T follicular helper cell (primary cell): ENCODE results near the gene FHAD1.
"Not testable (repeated sequence)": the region's sequence is repeated elsewhere in the genome, so short reads cannot be mapped to it uniquely, and the experiment has no call there.

ENCODE experiments used
- DNase-seq: peaks from one replicate; pipeline ENCODE4 v3.0.0-alpha.2; 2020; ENCODE audit warnings: low read depth

FHAD1 gene

DNA sequence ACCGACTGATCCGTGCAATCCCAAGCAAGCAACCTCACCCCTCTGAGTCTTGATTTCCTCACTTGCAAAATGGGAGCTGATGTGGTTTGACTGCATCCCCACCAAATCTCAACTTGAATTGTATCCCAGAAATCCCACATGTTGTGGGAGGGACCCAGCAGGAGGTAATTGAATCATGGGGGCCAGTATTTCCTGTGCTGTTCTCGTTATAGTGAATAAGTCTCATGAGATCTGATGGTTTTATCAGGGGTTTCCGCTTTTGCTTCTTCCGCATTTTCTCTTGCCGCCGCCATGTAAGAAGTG lies 58.4 kb downstream of the FHAD1 start:
- DNase-seq, result no peak

DNA sequence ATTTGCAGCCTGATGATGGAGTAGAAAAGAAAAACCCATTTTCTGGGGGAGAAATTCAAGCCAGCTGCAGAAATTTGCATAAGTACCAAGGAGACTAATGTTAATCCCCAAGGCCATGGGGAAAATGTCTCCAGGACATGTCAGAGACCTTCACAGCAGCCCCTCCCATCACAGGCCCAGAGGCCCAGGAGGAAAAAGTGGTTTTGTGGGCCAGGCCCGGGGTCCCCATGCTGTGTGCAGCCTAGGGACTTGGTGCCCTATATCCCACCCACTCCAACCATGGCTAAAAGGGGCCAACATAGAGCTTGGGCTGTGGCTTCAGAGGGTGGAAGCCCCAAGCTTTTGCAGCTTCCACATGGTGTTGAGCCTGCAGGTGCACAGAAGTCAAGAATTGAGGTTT lies 59.3 kb downstream of the FHAD1 start:
- not testable (repeated sequence) for DNase-seq

DNA sequence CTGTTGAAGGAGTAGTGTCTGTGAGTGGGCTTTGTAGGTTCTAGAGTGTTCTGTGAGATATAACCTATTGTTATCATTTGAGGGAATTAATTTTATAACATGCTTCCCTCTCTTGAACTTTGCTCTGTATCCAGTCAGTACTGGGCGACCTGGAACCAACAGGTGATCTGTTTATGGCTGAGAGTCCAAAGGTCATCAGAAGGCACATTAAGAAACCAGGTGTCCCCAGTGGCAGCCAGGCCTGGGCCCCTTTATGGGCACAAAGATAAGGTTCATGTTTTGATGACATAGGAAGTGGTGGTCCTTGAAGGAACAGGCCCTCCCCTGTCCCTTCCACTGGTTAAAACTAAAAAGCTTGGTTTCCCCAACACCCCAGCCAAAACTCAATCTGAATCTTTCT lies 61.1 kb downstream of the FHAD1 start:
- DNase-seq, result no peak

DNA sequence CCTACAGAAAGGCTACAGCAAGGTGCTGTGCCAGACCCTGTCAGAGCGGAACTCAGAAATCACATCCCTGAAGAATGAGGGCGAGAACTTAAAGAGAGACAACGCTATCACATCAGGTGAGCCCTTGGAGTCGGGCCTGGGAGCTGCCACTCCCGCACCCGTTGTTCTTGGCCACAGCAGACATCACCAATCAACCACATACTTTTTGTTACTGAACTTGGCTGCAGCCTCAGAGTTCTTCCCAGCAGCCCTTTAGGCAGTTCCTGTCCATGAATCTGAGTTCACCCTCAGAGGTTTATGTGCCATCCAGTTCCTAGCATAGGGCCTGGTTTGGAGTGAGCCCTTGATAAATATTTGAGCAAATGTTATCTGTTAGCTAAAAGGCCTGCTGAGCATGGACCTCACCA lies 61.6 kb downstream of the FHAD1 start:
- DNase-seq, result no peak

DNA sequence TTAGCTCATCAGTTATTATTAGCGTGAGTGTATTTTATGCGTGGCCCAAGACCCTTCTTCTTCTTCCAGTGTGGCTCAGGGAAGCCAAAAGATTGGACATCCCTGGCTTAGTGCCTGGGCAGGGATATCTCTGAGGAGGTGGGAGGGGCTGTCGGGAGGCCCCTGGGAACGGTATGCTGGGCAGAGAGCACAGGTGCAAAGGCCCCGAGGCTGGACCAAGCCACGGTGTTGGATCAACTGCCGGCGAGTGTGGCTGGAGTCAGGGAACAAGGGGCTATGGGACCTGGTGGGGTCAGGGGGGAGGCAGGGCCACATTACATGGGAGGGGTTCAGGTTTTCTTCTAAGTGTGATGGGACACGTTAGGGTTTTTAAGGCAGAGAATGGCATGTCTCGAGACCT lies 62.7 kb downstream of the FHAD1 start:
- DNase-seq, result no peak

DNA sequence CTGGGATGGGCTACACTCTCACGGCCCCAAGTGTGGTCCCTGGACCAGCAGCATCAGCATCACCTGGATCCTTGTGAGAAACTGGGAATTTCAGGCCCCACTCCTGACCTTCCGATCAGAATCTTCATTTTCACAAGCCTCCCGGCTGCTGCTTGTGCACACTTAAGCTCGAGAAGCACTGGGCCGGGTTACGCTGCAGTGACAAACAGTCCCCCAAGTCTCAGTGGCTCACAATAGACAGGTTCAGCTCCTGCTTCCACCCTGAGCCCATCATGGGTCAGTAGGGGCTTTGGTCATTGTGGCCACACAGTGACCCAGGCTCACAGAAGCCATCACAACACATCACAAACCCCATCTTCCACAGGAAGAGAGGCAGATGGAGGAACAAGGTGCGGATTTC lies 63.5 kb downstream of the FHAD1 start:
- DNase-seq, result no peak

DNA sequence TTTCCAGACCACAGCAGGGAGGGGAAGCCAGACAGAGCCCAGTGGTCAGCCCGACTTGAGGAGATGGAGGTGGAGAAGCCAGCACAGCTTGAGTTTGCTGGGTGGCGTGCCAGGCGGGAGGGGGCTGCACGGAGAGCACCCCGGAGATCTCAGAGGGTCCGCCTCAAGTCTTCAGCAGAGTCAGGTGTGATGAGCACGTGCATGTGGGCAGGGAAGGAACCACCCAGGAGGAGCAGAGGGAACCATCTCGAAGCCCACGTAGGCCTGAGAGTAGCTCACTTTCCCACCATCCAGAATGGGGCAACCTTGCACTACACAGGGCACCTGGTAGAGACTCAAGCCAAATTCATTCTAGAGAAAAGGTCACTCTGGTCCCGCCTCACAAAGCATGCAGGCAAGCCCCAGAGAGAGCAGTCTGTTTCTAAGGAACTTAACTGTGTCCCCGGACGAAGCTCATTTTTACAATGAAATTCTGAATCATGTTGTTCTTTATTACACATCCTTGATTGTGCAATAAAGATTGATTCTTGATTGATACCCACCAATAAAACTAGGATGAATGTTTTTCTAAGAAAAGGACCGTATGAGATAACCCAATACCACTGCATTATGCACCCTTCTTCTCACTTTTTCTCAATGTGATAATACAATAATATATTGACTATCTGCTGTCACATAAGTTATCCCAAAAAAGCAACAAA lies 64.2 kb downstream of the FHAD1 start:
- no peak for DNase-seq

DNA sequence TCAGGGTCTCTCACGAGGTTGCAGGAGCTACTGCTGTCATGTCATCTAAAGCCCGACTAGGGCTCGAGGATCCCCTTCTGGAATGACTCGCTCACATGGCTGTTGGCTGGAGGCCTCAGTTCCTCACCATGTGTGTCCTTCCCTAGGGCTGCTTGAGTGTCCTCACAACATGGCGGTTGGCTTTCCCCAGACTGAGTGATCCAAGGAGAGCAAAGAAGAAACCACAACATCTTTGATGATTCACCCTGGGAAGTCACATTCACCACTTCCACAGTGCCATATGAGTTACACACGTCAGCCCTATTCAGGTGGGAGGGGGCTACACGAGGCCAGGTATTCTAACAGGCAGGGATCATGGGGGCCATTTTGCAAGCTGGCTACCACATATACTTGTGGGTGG lies 64.9 kb downstream of the FHAD1 start:
- DNase-seq, result no peak

DNA sequence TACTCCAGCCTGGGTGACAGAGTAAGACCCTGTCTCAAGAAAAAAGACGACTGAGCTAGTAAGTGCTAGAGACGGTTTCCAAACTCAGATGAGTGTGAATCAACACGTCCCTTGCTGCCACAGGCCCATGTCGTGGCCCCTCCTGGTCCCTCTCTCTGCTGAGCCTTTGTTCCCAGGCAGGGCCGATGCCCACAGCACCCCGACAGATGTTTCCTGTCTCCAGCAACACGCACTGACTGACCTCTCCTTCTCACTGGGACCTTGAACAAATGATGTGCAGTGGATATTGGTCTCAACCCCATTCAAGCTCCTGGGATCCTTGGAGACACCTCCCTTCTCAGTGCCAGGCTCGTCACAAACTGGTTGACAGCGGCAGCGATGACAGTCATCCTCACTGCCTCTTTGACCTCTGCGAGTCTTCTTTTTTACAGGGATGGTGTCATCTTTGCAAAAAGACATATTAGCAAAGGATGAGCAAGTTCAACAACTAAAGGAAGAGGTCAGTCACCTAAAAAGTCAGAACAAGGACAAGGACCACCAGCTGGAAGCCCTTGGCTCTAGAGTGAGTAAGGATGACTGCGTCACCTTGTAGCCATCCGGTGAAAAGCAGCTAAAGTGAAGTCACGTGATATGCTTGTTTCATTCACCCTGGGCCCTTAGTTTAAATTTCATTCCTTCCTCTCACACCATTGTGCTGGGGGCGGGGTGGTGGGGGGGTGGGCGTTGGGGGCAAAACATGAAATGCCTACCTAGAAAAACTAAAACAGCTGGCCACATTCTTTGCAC lies 65.8 kb downstream of the FHAD1 start:
- no peak for DNase-seq

DNA sequence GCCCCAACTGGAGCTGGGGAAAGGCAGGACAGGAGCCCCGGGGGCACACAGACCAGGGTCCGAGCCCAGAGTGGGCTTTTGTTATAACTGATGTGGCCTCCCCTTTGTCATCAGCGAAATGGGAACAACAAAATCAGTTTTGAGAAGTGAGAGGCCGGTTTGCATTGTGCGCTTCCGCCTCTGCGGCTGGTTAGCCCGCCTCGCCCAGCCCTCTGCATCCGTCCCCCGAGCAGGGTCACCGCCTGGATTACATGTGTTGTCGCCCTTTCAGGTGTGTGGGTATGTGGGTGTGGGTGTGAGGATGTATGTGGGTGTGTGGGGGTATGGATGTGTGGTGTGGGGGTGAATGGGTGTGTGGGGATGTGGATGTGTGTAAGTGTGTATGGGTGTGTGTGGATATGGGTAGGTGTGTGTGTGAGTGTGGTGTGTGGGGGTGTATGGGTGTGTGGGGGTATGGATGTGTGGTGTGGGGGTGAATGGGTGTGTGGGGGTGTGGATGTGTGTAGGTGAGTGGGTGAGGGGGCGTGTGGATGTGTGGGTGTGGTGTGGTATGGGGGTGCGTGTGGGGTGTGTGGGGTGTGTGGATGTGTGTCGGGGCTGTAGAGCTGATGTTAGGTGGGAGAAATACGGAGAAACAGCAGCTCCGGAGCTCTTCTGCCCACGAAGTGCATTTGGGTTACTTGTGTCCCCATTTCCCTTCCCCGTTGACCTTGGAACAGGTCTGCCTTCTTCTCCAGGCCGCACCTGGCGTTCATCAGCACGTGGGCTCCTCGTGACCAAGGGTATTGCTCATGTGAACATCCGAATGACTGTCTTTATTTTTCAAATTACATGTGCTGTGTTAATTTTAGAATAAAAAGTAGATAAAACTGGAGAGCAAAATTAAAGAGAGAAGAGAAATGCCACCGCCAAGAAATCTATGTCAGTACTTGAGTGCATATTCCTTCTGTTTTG lies 67.6 kb downstream of the FHAD1 start:
- DNase-seq, result no peak

DNA sequence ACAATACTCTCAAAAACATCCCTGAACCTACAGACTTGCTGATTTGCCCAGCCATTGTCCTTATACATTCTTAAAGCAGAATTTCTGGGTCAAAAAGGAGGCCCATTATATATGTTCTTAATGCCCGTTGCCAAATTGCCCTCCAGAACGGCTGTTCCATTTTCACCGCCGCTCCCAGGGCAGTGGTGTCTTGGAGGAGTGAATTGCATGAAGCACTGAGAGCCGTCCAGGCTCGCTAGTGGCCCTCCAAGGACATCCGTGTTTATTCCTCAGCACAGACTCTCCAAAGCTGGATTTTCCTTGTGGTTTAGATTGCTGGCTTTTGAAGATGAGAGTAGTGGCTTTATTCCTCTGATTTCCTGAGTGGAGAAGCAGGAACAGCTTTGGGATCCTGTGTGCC lies 68.8 kb downstream of the FHAD1 start:
- DNase-seq, result no peak

DNA sequence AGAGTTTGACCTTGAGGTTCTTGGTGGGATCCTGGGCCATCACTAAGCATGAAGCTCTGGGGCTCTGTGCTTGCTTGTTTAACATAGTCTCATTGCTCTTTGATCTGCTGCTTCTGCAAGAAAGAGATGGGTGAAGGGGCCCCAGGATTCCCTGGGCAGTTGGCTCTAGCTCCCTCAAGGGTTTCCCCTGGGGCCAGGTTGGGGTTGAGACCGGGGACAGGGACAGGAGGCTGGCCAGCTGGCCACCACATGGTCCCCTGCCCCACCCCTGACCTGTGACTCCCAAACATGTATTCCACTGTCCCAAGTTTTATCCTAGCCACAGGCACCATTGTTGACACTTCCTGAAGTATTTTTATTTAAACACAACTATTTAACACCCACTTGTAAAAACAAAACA lies 69.5 kb downstream of the FHAD1 start:
- DNase-seq, result no peak

DNA sequence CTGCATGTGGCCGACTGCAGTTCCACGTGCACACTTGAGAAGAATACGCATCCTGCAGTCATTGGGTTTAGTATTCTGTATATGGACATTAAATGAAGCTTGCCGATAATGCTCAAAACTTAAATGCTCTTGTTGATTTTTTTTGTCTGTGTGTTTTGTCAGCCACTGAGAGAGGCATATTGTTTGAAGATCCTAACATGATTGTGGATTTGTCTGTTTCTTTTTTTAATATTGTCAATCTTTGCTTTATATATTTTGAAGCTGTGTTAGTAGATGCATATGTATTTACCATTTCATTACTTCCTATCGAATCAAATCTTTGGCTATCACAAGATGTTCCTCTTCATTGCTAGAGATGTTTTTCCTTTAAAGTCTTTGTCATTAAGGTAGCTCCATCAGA lies 73.2 kb downstream of the FHAD1 start:
- DNase-seq, result no peak

DNA sequence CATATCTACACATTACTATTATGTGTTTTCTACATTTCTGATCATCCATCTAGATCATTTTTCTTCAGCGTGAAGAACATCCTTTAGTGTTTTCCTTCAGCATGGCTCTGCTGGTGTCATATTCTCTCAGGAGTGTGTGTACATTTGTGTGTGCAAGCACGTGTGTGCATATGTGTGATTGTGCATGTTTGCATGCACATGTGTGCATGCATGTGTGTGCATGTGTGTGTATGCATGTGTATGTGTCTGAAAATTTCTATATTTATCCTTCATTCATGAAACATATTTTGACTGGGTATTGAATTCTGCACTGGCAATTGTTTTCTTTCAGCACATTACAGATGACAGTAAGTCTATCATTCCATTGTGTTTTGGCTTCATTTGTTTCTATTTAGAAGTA lies 74.6 kb downstream of the FHAD1 start:
- no peak for DNase-seq

DNA sequence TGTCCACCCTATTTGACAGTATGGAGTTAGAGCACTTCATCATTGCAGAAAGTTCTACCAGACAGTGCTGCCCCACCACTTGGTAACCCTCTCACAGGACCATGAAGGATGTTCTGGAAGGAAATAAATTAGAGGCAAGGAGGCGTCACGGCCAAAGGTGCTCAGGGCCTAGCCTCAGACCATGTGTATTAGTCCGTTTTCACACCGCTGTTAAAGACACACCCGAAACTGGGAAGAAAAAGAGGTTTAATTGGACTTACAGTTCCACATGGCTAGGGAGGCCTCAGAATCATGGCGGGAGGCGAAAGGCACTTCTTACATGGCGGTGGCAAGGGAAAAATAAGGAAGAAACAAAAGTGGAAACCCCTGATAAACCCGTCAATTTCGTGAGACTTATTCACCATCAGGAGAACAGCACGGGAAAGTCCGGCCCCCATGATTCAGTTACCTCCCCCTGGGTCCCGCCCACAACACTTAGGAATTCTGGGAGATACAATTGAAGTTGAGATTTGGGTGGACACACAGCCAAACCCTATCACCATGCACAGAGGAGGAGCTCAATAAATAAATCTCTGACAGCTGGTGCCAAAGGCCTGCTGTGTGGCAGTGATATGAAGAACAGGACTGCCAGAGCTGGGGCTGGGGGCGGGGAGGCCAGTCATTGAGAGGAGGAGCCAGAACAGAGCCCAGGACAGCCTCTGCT lies 75.8 kb downstream of the FHAD1 start:
- DNase-seq, result no peak

DNA sequence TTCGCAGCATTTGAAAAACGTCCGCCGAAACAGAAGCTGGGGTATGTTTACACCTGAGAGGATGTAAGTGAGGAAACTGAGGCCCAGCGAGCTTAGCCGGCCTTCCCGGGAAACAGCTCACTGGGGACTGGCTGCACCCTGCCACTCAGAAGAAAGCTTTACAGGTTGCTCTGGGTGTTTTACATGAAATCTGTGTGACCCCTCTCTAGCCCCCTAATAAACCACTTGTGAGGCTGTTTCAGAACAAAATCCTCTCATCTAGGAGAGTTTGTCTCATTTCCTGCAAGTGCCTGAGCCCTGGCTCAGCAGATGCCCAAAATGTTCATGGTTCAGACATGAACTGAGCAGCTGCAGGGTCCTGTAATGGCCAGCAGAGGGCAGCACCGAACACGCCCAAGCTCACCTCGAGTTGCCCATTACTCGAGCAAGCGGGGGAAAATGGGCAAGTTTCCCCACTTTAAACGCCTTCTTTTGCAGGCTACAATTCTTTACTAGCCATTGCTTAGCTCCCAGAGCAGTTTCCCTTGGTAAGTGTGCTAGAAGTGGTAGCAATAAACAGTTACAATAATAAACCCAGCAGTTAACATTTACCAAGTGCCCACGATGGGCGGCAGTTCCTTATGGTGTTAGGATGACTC lies 76.4 kb downstream of the FHAD1 start:
- DNase-seq, result peak; percentile 55

DNA sequence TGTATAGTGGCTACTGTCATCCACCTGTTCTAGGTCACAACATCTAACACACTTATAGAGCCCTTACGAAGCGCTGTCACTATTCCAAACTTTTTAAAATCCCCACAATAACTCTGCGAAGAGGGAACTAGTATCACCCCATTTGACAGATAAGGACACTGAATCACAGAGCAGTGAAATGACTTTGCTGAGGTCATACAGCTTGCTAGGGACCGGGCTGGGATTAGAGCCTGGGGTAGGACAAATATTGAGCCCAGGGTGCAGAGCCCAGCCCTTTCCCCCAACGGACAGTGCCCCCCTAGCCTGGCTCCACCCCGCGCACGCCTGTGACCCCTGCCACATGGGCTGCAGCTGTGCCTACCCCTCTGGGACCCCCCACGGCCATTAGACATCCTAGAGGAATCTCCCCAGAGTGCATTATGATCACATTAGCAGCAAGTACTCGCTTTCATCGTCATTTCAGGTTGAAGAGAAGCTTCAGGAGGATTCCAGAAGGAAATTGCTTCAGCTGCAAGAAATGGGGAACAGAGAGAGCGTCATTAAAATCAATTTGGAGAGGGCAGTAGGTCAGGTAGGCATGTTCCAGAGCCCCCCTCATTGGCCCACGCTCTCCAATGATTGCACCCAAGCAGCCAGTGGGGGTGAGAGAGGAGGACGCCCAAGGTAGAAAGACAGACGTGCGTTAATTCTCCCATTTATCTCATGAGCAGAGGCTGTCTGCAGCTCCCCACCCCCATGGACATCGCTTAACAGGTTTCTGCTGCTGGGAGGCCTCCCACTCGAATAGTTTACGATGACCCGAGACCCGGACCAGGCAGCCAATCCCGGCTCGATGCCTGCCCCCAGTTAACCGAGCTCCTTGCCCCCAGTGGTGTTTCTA lies 77.2 kb downstream of the FHAD1 start:
- DNase-seq, result no peak

DNA sequence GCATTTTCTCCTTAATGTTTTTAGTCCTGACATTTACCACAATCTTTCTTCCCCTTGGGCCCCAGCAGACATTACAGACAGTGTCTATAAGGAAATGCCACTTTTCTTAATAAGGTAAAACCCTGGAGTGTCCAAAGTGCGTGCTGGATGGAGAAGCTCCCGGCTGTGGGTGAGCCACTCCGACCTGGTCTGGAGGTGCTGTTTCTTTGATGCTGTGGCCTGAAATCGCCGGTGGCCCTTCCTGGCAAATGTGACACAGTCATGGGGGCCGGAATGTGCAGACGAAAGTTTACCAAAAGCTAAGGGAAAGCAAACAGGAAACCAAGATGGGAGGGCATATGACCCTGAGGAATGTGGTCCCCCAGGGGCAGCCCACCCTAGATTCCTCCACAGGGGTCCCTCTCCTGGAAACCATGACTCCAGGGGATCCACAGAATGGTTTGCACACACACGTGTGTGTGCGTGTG lies 77.9 kb downstream of the FHAD1 start:
- no peak for DNase-seq

DNA sequence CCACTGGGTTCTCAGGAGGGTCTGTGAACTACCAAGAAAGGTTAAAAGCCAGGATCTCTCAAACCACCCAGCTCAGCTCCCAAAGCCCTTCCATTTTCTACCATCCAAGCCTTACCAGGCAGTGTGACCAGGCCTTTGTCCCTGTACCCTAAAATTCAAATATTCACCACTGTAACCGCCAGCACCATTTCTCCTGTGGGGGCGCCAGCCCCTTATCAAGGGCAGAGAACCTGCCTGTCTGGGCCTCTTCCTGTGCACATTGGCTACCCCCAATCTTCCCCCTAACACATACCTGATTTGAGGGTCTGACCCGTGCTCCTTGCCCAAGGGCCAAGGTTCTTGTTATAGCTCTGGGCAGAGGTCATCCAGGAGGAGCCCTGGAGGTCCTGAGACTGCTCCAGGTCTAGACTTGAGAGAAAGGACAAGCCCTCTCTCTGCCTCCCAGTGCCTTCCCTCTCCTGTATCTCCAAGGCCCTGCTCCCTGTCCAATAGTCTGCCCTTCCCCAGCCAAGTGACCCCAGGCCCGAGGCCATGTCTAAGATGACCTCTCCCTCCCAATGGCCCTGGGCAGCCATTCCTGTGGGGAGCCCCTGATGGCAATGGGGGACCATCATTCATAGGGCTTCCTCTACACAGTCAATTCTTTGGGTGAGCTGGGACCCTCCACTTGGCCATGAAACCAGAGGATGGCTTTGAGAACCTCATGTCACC lies 78.5 kb downstream of the FHAD1 start:
- no peak for DNase-seq
